ENCODE data around the gene DSG3. TPM values are rescaled to one million over a fixed set of nuclear protein-coding genes. Genes with fewer than 3 reads are reported as not detected.

The DSG3 gene
- total RNA-seq, 1 donor from 2014 or later = 0.67 TPM

- TF ChIP-seq, protein P1, sequence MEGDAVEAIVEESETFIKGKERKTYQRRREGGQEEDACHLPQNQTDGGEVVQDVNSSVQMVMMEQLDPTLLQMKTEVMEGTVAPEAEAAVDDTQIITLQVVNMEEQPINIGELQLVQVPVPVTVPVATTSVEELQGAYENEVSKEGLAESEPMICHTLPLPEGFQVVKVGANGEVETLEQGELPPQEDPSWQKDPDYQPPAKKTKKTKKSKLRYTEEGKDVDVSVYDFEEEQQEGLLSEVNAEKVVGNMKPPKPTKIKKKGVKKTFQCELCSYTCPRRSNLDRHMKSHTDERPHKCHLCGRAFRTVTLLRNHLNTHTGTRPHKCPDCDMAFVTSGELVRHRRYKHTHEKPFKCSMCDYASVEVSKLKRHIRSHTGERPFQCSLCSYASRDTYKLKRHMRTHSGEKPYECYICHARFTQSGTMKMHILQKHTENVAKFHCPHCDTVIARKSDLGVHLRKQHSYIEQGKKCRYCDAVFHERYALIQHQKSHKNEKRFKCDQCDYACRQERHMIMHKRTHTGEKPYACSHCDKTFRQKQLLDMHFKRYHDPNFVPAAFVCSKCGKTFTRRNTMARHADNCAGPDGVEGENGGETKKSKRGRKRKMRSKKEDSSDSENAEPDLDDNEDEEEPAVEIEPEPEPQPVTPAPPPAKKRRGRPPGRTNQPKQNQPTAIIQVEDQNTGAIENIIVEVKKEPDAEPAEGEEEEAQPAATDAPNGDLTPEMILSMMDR (IDR thresholded peaks at IDR 0.05; ENCODE audit: insufficient read depth, low read length, poor library complexity, severe bottlenecking) = no peak
- no peaks in the 10 kb centered on the region for H3K36me3 ChIP-seq (ENCODE audit: control insufficient read depth, insufficient read depth, low read length)
- no peak overlapping the region for H3K4me3 ChIP-seq (ENCODE audit: low read depth, low read length)
- no peaks in the 10 kb centered on the region for H3K27me3 ChIP-seq (ENCODE audit: control insufficient read depth, insufficient read depth, low read length)
- DNase-seq (ENCODE audit: low read depth) = no peak
These were observed 29.7 kb upstream of the DSG3 start for GRCh38 chr18:31417850-31418249.

DNA sequence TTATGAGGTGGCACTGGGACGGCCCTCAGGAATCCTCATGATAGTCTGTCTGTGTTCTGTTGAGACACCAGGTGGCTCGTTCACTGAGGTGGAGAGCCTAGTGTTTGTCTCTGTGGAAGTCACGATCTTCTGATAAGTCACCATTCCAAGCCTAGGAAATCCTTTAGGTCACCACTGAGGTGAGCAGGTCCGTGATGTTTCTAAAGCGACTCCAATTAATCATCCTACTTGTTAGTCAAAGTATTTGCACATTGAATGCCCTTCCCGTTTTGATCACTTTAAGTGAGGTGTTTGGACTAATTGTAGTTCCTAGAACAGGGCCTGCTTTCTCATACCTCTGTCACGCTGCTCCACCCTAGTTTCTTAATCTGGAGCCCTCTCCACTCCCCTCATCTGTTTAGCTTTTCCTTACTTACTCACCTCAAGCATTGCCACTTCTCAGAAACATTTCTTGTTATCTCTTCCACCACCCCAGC lies 28.0 kb upstream of the DSG3 start:
- H3K36me3 ChIP-seq (ENCODE audit: control insufficient read depth, insufficient read depth, low read length) = no peaks in the 10 kb centered on the region
- no peak for DNase-seq (ENCODE audit: low read depth)
- H3K27me3 ChIP-seq (ENCODE audit: control insufficient read depth, insufficient read depth, low read length) = no peaks in the 10 kb centered on the region
- H3K4me3 ChIP-seq (ENCODE audit: low read depth, low read length) = no peak overlapping the region
- TF ChIP-seq, protein P1 (IDR thresholded peaks at IDR 0.05; ENCODE audit: insufficient read depth, low read length, poor library complexity, severe bottlenecking) = no peak

DNA sequence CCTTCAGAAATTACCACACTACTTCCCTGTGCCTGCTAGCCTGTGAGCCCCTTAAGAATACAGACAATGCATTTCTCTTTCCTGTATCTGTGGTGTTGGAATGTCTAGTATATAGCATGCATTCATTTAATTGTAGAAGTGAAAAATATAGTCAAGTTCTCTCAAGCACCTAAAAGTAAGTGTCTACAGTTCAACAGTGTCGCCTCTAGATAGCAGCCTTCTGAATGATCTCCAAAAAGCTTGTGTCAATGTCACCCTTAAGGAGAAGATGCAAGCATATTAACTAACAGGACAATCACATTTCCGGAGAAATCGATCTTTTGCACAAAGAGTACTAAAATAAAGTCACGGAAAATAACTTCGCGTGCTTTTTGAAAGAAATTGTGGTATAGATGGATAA lies 27.5 kb upstream of the DSG3 start:
- no peaks in the 10 kb centered on the region for H3K27me3 ChIP-seq (ENCODE audit: control insufficient read depth, insufficient read depth, low read length)
- H3K4me3 ChIP-seq (ENCODE audit: low read depth, low read length) = no peak overlapping the region
- no peaks in the 10 kb centered on the region for H3K36me3 ChIP-seq (ENCODE audit: control insufficient read depth, insufficient read depth, low read length)
- no peak for DNase-seq (ENCODE audit: low read depth)
- TF ChIP-seq, protein P1 (IDR thresholded peaks at IDR 0.05; ENCODE audit: insufficient read depth, low read length, poor library complexity, severe bottlenecking) = no peak

DNA sequence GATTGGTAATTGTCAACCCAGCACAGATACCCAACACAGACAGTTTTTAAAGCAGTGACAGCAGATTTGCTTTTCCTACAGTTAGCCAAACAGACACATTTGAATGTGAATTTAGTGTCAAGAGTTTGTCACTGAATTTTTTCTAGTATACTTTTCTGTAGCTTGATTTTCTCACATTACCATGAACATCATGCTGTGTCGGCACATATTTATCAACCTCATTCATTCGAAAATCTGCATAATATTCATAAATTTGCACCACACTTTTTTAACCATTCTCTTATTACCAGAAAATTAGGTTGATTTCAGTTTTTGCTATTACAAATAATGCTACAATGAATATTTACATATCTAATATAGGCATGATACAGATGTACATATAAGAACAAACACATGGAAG lies 27.0 kb upstream of the DSG3 start:
- no peak for DNase-seq (ENCODE audit: low read depth)
- TF ChIP-seq, protein P1 (IDR thresholded peaks at IDR 0.05; ENCODE audit: insufficient read depth, low read length, poor library complexity, severe bottlenecking) = no peak
- no peaks in the 10 kb centered on the region for H3K27me3 ChIP-seq (ENCODE audit: control insufficient read depth, insufficient read depth, low read length)
- no peak overlapping the region for H3K4me3 ChIP-seq (ENCODE audit: low read depth, low read length)
- no peaks in the 10 kb centered on the region for H3K36me3 ChIP-seq (ENCODE audit: control insufficient read depth, insufficient read depth, low read length)

- no peaks in the 10 kb centered on the region for H3K27me3 ChIP-seq (ENCODE audit: control insufficient read depth, insufficient read depth, low read length)
- TF ChIP-seq, protein P1 (IDR thresholded peaks at IDR 0.05; ENCODE audit: insufficient read depth, low read length, poor library complexity, severe bottlenecking) = peak; percentile 89
- H3K36me3 ChIP-seq (ENCODE audit: control insufficient read depth, insufficient read depth, low read length) = no peaks in the 10 kb centered on the region
- peak; percentile 26 for DNase-seq (ENCODE audit: low read depth)
- no peak overlapping the region for H3K4me3 ChIP-seq (ENCODE audit: low read depth, low read length)
These were observed 23.1 kb upstream of the DSG3 start for GRCh38 chr18:31424383-31424988.

DNA sequence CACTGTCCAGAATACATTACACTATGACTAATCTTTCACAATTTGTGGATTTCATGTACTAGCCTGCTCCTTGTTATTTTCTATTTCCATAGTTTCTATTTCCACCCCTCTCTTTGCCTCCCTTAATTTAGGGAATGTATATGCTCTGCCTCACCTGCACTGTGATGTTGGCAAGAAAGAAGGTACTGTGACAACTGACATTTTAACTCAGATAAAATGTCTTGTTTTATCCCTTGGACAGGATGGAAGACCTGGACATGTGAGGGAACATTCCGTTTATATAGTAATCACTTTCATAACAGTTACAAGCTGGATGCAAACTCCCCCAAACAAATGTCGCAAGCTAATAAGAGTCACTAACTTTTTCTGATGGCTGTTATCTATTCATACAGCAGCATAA lies 21.5 kb upstream of the DSG3 start:
- Histone ChIP-seq H3K4me3 (ENCODE audit: low read depth, low read length) (no peak overlapping the region), H3K36me3 (ENCODE audit: control insufficient read depth, insufficient read depth, low read length) (no peaks in the 10 kb centered on the region), H3K27me3 (ENCODE audit: control insufficient read depth, insufficient read depth, low read length) (no peaks in the 10 kb centered on the region)
- TF ChIP-seq, protein P1 (IDR thresholded peaks at IDR 0.05; ENCODE audit: insufficient read depth, low read length, poor library complexity, severe bottlenecking) = no peak
- no peak for DNase-seq (ENCODE audit: low read depth)
